ENCODE data around the gene PRKN.

GRCh38 chr6:162683135-162683534, 44.4 kb downstream of the PRKN start:
- TF ChIP-seq POLR2A (IDR thresholded peaks at IDR 0.05) (no peak), CTCF (IDR thresholded peaks at IDR 0.05) (no peak)
